GM19468 (cell line): ENCODE results near the gene MEPE.
"Not testable (repeated sequence)": the region's sequence is repeated elsewhere in the genome, so short reads cannot be mapped to it uniquely, and the experiment has no call there.

Experiments used
- ATAC-seq: cut with Tn5 transposase; IDR thresholded peaks from one replicate; pipeline ENCODE4 v1.9.1; 2021; ENCODE audit warnings: mild to moderate bottlenecking, moderate library complexity, moderate number of reproducible peaks; ENCODE audit not compliant: unreplicated experiment; ENCODE audit errors: extremely low read depth

Gene MEPE

GRCh38 chr4:87880106-87880505 lies 47.3 kb downstream of the MEPE start:
- ATAC-seq = no peak

- no peak for ATAC-seq
Observed at GRCh38 chr4:87881115-87881514, 48.3 kb downstream of the MEPE start.

- ATAC-seq = no peak
Observed at GRCh38 chr4:87882321-87882720, 49.6 kb downstream of the MEPE start.

- no peak for ATAC-seq
Observed at GRCh38 chr4:87882861-87883260, 50.1 kb downstream of the MEPE start.

GRCh38 chr4:87884976-87885549 lies 52.3 kb downstream of the MEPE start:
- ATAC-seq = no peak

GRCh38 chr4:87886083-87886482 lies 53.3 kb downstream of the MEPE start:
- no peak for ATAC-seq

- not testable (repeated sequence) for ATAC-seq
Observed at GRCh38 chr4:87890753-87891152, 58.0 kb downstream of the MEPE start.

- no peak for ATAC-seq
Observed at GRCh38 chr4:87895964-87896621, 63.3 kb downstream of the MEPE start.
